Left cardiac atrium (tissue), 4 donors: ENCODE results near the gene FBXL16. TPM values are rescaled to one million over a fixed set of nuclear protein-coding genes. Genes with fewer than 3 reads are reported as not detected.

Source experiments
- ATAC-seq, 2 donors: fragments of 200-7000 bp; cut with Tn5 transposase; one replicate each; pipeline ENCODE4 v1.9.1; 2020; ENCODE audit warnings: mild to moderate bottlenecking in 2 of 2, moderate library complexity in 2 of 2
- DNase-seq: peaks from one replicate; pipeline ENCODE4 v3.0.0-alpha.2; 2020
- intact Hi-C, 2 donors: fragments of 100-400 bp; cut with DNase I; formaldehyde crosslinking; loops; one replicate each; pipeline versions ENCODE4 v1.14.1 to v1.15.1; 2022 to 2023
- total RNA-seq, 2 donors: library from RNA; stranded (reverse); fragmentation: NEBNext Ultra II Directional; extraction: Animal tissue kit (Norgen Biotek cat#: 25700); gene quantifications; one replicate each; pipeline ENCODE4 v1.2.1, GENCODE V29; 2021
- donor health status: DM: no; HTN: yes; CAD: no.
- donor health status: DM: no; HTN: yes; CAD: no; lungs with severe emphysema.
- donor health status: DM: yes; HTN: yes; CAD: no.
- donor health status: Dilated cardiomyopathy.

The FBXL16 gene
- total RNA-seq, 2 donors from 2014 or later = 0.32 to 1.0 TPM

- intact Hi-C loops = no loop called here
- DNase-seq = no peak
- no peak for ATAC-seq
These were observed 20.0 kb upstream of the FBXL16 start for GRCh38 chr16:725463-726187.

- no peak for DNase-seq
- no peak for ATAC-seq
- intact Hi-C loops = no loop called here
These were observed 19.4 kb upstream of the FBXL16 start for GRCh38 chr16:725041-725376.

GRCh38 chr16:724188-725040 is 18.8 kb upstream of the FBXL16 start:
- ATAC-seq (no peak), DNase-seq (no peak)
- intact Hi-C loops = no loop called here

GRCh38 chr16:723695-724094 is 18.1 kb upstream of the FBXL16 start:
- ATAC-seq = no peak
- DNase-seq = no peak
- intact Hi-C loops = no loop called here

GRCh38 chr16:722835-723633 is 17.4 kb upstream of the FBXL16 start:
- intact Hi-C loops = no loop called here
- DNase-seq (no peak), ATAC-seq (no peak)

GRCh38 chr16:721765-722540 is 16.4 kb upstream of the FBXL16 start:
- intact Hi-C loops = no loop called here
- DNase-seq (no peak), ATAC-seq (no peak)

- intact Hi-C loops = no loop called here
- peak; percentile 82 for DNase-seq
- peak; percentile 84 to 90 for ATAC-seq
These were observed 15.6 kb upstream of the FBXL16 start, which contains the start of gene ANTKMT for GRCh38 chr16:720990-721764. Gene ANTKMT (plus strand): TSS chr16:721146. CDS start chr16:721275, 129 bp downstream.

- DNase-seq (peak; percentile 71), ATAC-seq (peak; percentile 63 to 65)
- intact Hi-C loops = no loop called here
These were observed 14.9 kb upstream of the FBXL16 start for GRCh38 chr16:720447-720989.

- ATAC-seq = no peak
These were observed 14.3 kb upstream of the FBXL16 start for GRCh38 chr16:719815-720446.

GRCh38 chr16:718922-719321 is 13.3 kb upstream of the FBXL16 start:
- ATAC-seq (no peak), DNase-seq (no peak)
- intact Hi-C loops = loop anchor here in 1 of 2 donors (10.0 kb wide), 1 partner anchor 336 kb away; no protein-coding TSS in a partner anchor

More at GRCh38 chr16:719815-720446, 14.3 kb upstream of the FBXL16 start:
- DNase-seq = no peak
- intact Hi-C loops = loop anchor here in 1 of 2 donors (10.0 kb wide), 1 partner anchor 335 kb away; no protein-coding TSS in a partner anchor

GRCh38 chr16:718389-718788 is 12.8 kb upstream of the FBXL16 start:
- DNase-seq (no peak), ATAC-seq (no peak)
- intact Hi-C loops = loop anchor here in 1 of 2 donors (10.0 kb wide), 1 partner anchor 336 kb away; no protein-coding TSS in a partner anchor

GRCh38 chr16:717450-718245 is 12.0 kb upstream of the FBXL16 start:
- no peak for ATAC-seq
- intact Hi-C loops = loop anchor here in 1 of 2 donors (10.0 kb wide), 1 partner anchor 337 kb away; no protein-coding TSS in a partner anchor
- no peak for DNase-seq

- ATAC-seq (no peak), DNase-seq (no peak)
- intact Hi-C loops = loop anchor here in 1 of 2 donors (10.0 kb wide), 1 partner anchor 338 kb away; no protein-coding TSS in a partner anchor
These were observed 11.2 kb upstream of the FBXL16 start for GRCh38 chr16:716768-717325.

GRCh38 chr16:716200-716568 is 10.6 kb upstream of the FBXL16 start:
- intact Hi-C loops = loop anchor here in 1 of 2 donors (10.0 kb wide), 1 partner anchor 339 kb away; no protein-coding TSS in a partner anchor
- ATAC-seq (no peak), DNase-seq (no peak)

GRCh38 chr16:715477-716199 is 10.0 kb upstream of the FBXL16 start:
- intact Hi-C loops = loop anchor here in 1 of 2 donors (10.0 kb wide), 1 partner anchor 339 kb away; no protein-coding TSS in a partner anchor
- peak; percentile 1 to 7 for ATAC-seq
- no peak for DNase-seq
